Measurements from ENCODE around the gene SPPL3. TPM values are rescaled to one million over a fixed set of nuclear protein-coding genes. Genes with fewer than 3 reads are reported as not detected.

SPPL3 gene
- total RNA-seq, 2 experiments from 2014 or later: 38.3 to 43.4 TPM

- no peak for ATAC-seq (ENCODE audit: poor library complexity)
- Histone ChIP-seq H3K9me3 (ENCODE audit: control insufficient read depth in 1 of 2, insufficient read depth in 1 of 2, low read length in 2 of 2) (no peaks in the 10 kb centered on the region), H3K4me3 (ENCODE audit: low read length) (no peak overlapping the region), H3K4me1 (ENCODE audit: insufficient read depth, low read length) (peaks cover 17% of the 10 kb centered on the region), H3K36me3 (ENCODE audit: insufficient read depth, low read length) (peaks cover 18% of the 10 kb centered on the region), H3K27ac (ENCODE audit: low read depth in 1 of 2, low read length in 2 of 2) (no peak overlapping the region), H3K27me3 (ENCODE audit: control insufficient read depth in 1 of 2, insufficient read depth in 2 of 2, low read length in 2 of 2) (no peaks in the 10 kb centered on the region)
- intact Hi-C loops (cut with DNase I, micrococcal nuclease): no loop called here
- H3K36me3 Mint-ChIP-seq (ENCODE audit: low read depth): peaks cover 34% of the 10 kb centered on the region
- no peaks in the 10 kb centered on the region for H3K27me3 Mint-ChIP-seq
- no peak for DNase-seq
- H3K4me1 Mint-ChIP-seq (ENCODE audit: low read depth): peaks cover 81% of the 10 kb centered on the region
- no peak overlapping the region for H3K27ac Mint-ChIP-seq
- H3K4me3 Mint-ChIP-seq: no peak overlapping the region
- ChIA-PET POLR2A (no interaction called here), CTCF (no interaction called here)
- no peak for TF ChIP-seq CTCF (IDR thresholded peaks at IDR 0.05)
- no peaks in the 10 kb centered on the region for H3K9me3 Mint-ChIP-seq
These were observed 8.6 kb downstream of the SPPL3 start for GRCh38 chr12:120895532-120895931.

- CTCF ChIA-PET: interaction anchor here (1.1 kb wide), 1 partner anchor 35 kb away, joined by 3 read pairs; no protein-coding TSS in a partner anchor
- intact Hi-C loops (cut with DNase I, micrococcal nuclease): no loop called here
- no peak for ATAC-seq (ENCODE audit: poor library complexity)
These were observed 11.9 kb downstream of the SPPL3 start for GRCh38 chr12:120892265-120892664.

GRCh38 chr12:120890963-120891362 lies 13.2 kb downstream of the SPPL3 start:
- ChIA-PET POLR2A (interaction anchor here (0.6 to 2.2 kb wide), 2 partner anchors 12 to 71 kb away, joined by 3 to 11 read pairs; partner anchors contain the start of gene SPPL3), CTCF (interaction anchor here (1.1 to 1.6 kb wide), 3 partner anchors 12 to 81 kb away, joined by 3 to 6 read pairs (median 5); no protein-coding TSS in a partner anchor)
- Mint-ChIP-seq H3K4me3 (no peak overlapping the region), H3K9me3 (no peaks in the 10 kb centered on the region), H3K27me3 (no peaks in the 10 kb centered on the region), H3K4me1 (ENCODE audit: low read depth) (peaks cover 73% of the 10 kb centered on the region), H3K27ac (no peak overlapping the region), H3K36me3 (ENCODE audit: low read depth) (peaks cover 22% of the 10 kb centered on the region)
- Histone ChIP-seq H3K27me3 (ENCODE audit: control insufficient read depth in 1 of 2, insufficient read depth in 2 of 2, low read length in 2 of 2) (no peaks in the 10 kb centered on the region), H3K4me3 (ENCODE audit: low read length) (no peak overlapping the region), H3K4me1 (ENCODE audit: insufficient read depth, low read length) (peaks cover 33% of the 10 kb centered on the region), H3K27ac (ENCODE audit: low read depth in 1 of 2, low read length in 2 of 2) (no peak overlapping the region), H3K36me3 (ENCODE audit: insufficient read depth, low read length) (peaks cover 4% of the 10 kb centered on the region), H3K9me3 (ENCODE audit: control insufficient read depth in 1 of 2, insufficient read depth in 1 of 2, low read length in 2 of 2) (no peaks in the 10 kb centered on the region)
- intact Hi-C loops (cut with DNase I, micrococcal nuclease): no loop called here
- no peak for TF ChIP-seq CTCF (IDR thresholded peaks at IDR 0.05)
- ATAC-seq (ENCODE audit: poor library complexity) (no peak), DNase-seq (no peak)

More at GRCh38 chr12:120892265-120892664, 11.9 kb downstream of the SPPL3 start:
- Histone ChIP-seq H3K27ac (ENCODE audit: low read depth in 1 of 2, low read length in 2 of 2) (no peak overlapping the region), H3K4me3 (ENCODE audit: low read length) (no peak overlapping the region), H3K4me1 (ENCODE audit: insufficient read depth, low read length) (peaks cover 26% of the 10 kb centered on the region), H3K9me3 (ENCODE audit: control insufficient read depth in 1 of 2, insufficient read depth in 1 of 2, low read length in 2 of 2) (no peaks in the 10 kb centered on the region), H3K36me3 (ENCODE audit: insufficient read depth, low read length) (peaks cover 4% of the 10 kb centered on the region), H3K27me3 (ENCODE audit: control insufficient read depth in 1 of 2, insufficient read depth in 2 of 2, low read length in 2 of 2) (no peaks in the 10 kb centered on the region)
- Mint-ChIP-seq H3K27me3 (no peaks in the 10 kb centered on the region), H3K36me3 (ENCODE audit: low read depth) (peaks cover 22% of the 10 kb centered on the region), H3K4me1 (ENCODE audit: low read depth) (peaks cover 72% of the 10 kb centered on the region), H3K4me3 (no peak overlapping the region), H3K9me3 (no peaks in the 10 kb centered on the region), H3K27ac (no peak overlapping the region)
- peak in 1 of 14 experiments; percentile 21 for DNase-seq
- POLR2A ChIA-PET: no interaction called here
- TF ChIP-seq CTCF (IDR thresholded peaks at IDR 0.05): no peak
